ENCODE results near the gene EXOC3. TPM values are rescaled to one million over a fixed set of nuclear protein-coding genes. Genes with fewer than 3 reads are reported as not detected.

EXOC3 gene
- polyA plus RNA-seq, 3 donors from 2014 or later = 22.6 to 43.9 (median 34.0) TPM

Other genes starting within 250 kb of the EXOC3 start
- gene CCDC127, start 225.0 kb upstream of the EXOC3 start, polyA plus RNA-seq = 1 to 10 TPM; 2.4 to 3.8 (median 3.6) TPM
- 100 to 1,000 TPM; 140 to 224 (median 208) TPM for gene SDHA, start 224.9 kb upstream of the EXOC3 start, polyA plus RNA-seq
- gene PDCD6, start 171.5 kb upstream of the EXOC3 start, polyA plus RNA-seq = 100 to 1,000 TPM; 209 to 392 (median 236) TPM
- under 1 TPM in 1 of 3 donors, not detected in 2; 0.16 TPM for gene AHRR, start 121.5 kb upstream of the EXOC3 start, polyA plus RNA-seq
- gene SLC9A3, start 81.3 kb downstream of the EXOC3 start, polyA plus RNA-seq = 1 to 10 TPM in 2 of 3 donors, under 1 TPM in 1; 0.66 to 1.7 (median 1.5) TPM
- gene CEP72, start 169.2 kb downstream of the EXOC3 start, polyA plus RNA-seq = 1 to 10 TPM; 1.9 to 4.0 (median 2.5) TPM